Right lobe of liver (tissue), 6 donors: ENCODE measurements around the gene PEX12. TPM values are rescaled to one million over a fixed set of nuclear protein-coding genes. Genes with fewer than 3 reads are reported as not detected.
"Not testable (repeated sequence)": the region's sequence is repeated elsewhere in the genome, so short reads cannot be mapped to it uniquely, and the experiment has no call there.

Experiments used
- ATAC-seq, 4 donors: fragments of 200-7000 bp; cut with Tn5 transposase; one replicate each; pipeline ENCODE4 v1.9.1; 2020; ENCODE audit warnings: mild to moderate bottlenecking in 4 of 4, moderate library complexity in 4 of 4
- DNase-seq, 3 donors: peaks; one replicate each; pipeline ENCODE4 v3.0.0-alpha.2; 2020
- H3K27ac ChIP-seq, 3 donors: fragments of 200-600 bp; one replicate each; pipeline ENCODE4 v1.8.0; 2022
- H3K27me3 ChIP-seq, 2 donors: fragments of 200-600 bp; one replicate each; pipeline ENCODE4 v1.8.0; 2022
- H3K36me3 ChIP-seq, 4 donors: fragments of 200-600 bp; sonication (generic) in 1 of 4; one replicate each; pipeline versions ENCODE4 v1.5.1 to v1.8.0; 2017 to 2022; ENCODE audit warnings: control low read depth in 1 of 4
- H3K4me1 ChIP-seq, 4 donors: fragments of 200-600 bp; sonication (generic) in 1 of 4; one replicate each; pipeline versions ENCODE4 v1.5.1 to v1.8.0; 2017 to 2022; ENCODE audit warnings: control low read depth in 1 of 4
- H3K4me3 ChIP-seq, 3 donors: fragments of 200-600 bp; one replicate each; pipeline ENCODE4 v1.8.0; 2022
- H3K9me3 ChIP-seq, 4 donors: fragments of 200-600 bp; sonication (generic) in 1 of 4; one replicate each; pipeline versions ENCODE4 v1.5.1 to v1.8.0; 2017 to 2022; ENCODE audit warnings: control low read depth in 1 of 4
- POLR2A ChIP-seq: fragments of 450-650 bp; IDR thresholded peaks from one replicate; pipeline ENCODE4 v1.6.1; 2017; ENCODE audit warnings: antibody characterized with exemption, mild to moderate bottlenecking
- WGBS: methylation state at CpG from one replicate; pipeline ENCODE4 v1.1.6; 2018; ENCODE audit warnings: low coverage, low lambda C conversion rate; ENCODE audit not compliant: insufficient coverage; ENCODE audit errors: missing lambda C conversion rate; 5-methylcytosine and 5-hydroxymethylcytosine counted together
- intact Hi-C, 2 donors: fragments of 100-400 bp; cut with DNase I; formaldehyde crosslinking; loops; one replicate each; pipeline versions ENCODE4 v1.11.2 to v1.14.1; 2022
- small RNA-seq, 2 experiments: library from RNA; depleted of rRNA; stranded (forward); fragments of <200 nt; gene quantifications; one replicate each; pipeline ENCODE3, GENCODE V24; 2016
- total RNA-seq, 6 experiments: library from RNA; depleted of rRNA in 2 of 6; stranded (reverse); fragments of >200 nt in 2 of 6; fragmentation: NEBNext Ultra II Directional in 3 of 6; extraction: Animal tissue kit (Norgen Biotek cat#: 25700) in 3 of 6; gene quantifications; one replicate each; pipeline versions ENCODE4 v1.1.0 to v1.2.4, GENCODE V29; 2016 to 2023
- TF ChIP-seq, protein P1 (sequence below), 4 donors: fragments of 200-600 bp in 3 of 4; fragments of 450-650 bp in 1 of 4; IDR thresholded peaks; one replicate each; pipeline versions ENCODE4 v1.5.1 to v1.8.0; 2016 to 2022; ENCODE audit warnings: antibody characterized with exemption in 4 of 4, mild to moderate bottlenecking in 2 of 4
- donor health status: DM: no; HTN: yes; CAD: no.
- donor health status: DM: no; HTN: no; CAD: no.
- donor health status: DM: no; HTN: no; CAD: no.
- donor health status: DM: no; HTN: yes; CAD: no.
- donor health status: DM: no; HTN: yes; CAD: no.

PEX12 gene
- total RNA-seq, 6 experiments from 2014 or later: 2.9 to 6.4 (median 4.3) TPM

GRCh38 chr17:35529866-35530265, 48.5 kb downstream of the PEX12 start:
- no peaks in the 10 kb centered on the region for H3K9me3 ChIP-seq
- no peak for TF ChIP-seq POLR2A
- TF ChIP-seq, protein P1, sequence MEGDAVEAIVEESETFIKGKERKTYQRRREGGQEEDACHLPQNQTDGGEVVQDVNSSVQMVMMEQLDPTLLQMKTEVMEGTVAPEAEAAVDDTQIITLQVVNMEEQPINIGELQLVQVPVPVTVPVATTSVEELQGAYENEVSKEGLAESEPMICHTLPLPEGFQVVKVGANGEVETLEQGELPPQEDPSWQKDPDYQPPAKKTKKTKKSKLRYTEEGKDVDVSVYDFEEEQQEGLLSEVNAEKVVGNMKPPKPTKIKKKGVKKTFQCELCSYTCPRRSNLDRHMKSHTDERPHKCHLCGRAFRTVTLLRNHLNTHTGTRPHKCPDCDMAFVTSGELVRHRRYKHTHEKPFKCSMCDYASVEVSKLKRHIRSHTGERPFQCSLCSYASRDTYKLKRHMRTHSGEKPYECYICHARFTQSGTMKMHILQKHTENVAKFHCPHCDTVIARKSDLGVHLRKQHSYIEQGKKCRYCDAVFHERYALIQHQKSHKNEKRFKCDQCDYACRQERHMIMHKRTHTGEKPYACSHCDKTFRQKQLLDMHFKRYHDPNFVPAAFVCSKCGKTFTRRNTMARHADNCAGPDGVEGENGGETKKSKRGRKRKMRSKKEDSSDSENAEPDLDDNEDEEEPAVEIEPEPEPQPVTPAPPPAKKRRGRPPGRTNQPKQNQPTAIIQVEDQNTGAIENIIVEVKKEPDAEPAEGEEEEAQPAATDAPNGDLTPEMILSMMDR (IDR thresholded peaks at IDR 0.05): no peak

GRCh38 chr17:35529326-35529725, 49.0 kb downstream of the PEX12 start:
- H3K27ac ChIP-seq, DNase-seq, intact Hi-C loops, H3K27me3 ChIP-seq, H3K4me3 ChIP-seq, H3K36me3 ChIP-seq, H3K4me1 ChIP-seq, H3K9me3 ChIP-seq, ATAC-seq: not testable (repeated sequence)
- 80% methylated on average over 1 of the region's 1 CpG for WGBS

More at GRCh38 chr17:35529866-35530265, 48.5 kb downstream of the PEX12 start:
- no peak overlapping the region for H3K27ac ChIP-seq
- intact Hi-C loops: loop anchor here (5.0 to 10.0 kb wide), 2 partner anchors 218 to 355 kb away; no protein-coding TSS in a partner anchor
- H3K4me1 ChIP-seq: peaks cover 0 to 10% (median 4%) of the 10 kb centered on the region in 4 donors
- 59% methylated on average over 5 of the region's 8 CpGs for WGBS
- ATAC-seq: no peak
- DNase-seq: no peak
- no peak overlapping the region for H3K4me3 ChIP-seq
- no peaks in the 10 kb centered on the region for H3K27me3 ChIP-seq
- no peaks in the 10 kb centered on the region for H3K36me3 ChIP-seq

Small RNAs within 50 kb of the gene (small RNA-seq; reads per million reads assigned to genes)
- gene AC004134.1 (0 reads per million in 2 experiments), gene AC015911.1 (0 reads per million in 2 experiments), gene SNORD7 (288 to 300 reads per million in 2 experiments)

Other genes starting within 250 kb of the PEX12 start
- 1 to 10 TPM; 1.4 to 8.9 (median 6.0) TPM for gene SLFN11, start 204.9 kb downstream of the PEX12 start, total RNA-seq
- 1 to 10 TPM in 5 of 6 experiments, under 1 TPM in 1; 0.84 to 3.3 (median 1.6) TPM for gene SLFN12, start 146.1 kb downstream of the PEX12 start, total RNA-seq
- 1 to 10 TPM in 5 of 6 experiments, under 1 TPM in 1; 0.68 to 4.1 (median 1.8) TPM for gene SLFN13, start 129.8 kb downstream of the PEX12 start, total RNA-seq
- gene SLFN12L, start 40.9 kb downstream of the PEX12 start, total RNA-seq: 1 to 10 TPM in 1 of 6 experiments, under 1 TPM in 4, not detected in 1; 0.32 to 2.6 (median 0.69) TPM
- under 1 TPM in 2 of 6 experiments, not detected in 4; 0.12 to 0.42 TPM for gene SLFN14, start 17.8 kb downstream of the PEX12 start, total RNA-seq
- 10 to 100 TPM; 33.8 to 62.7 (median 40.8) TPM for gene AP2B1, start 8.8 kb upstream of the PEX12 start, total RNA-seq
- 1 to 10 TPM in 5 of 6 experiments, under 1 TPM in 1; 0.31 to 2.8 (median 2.3) TPM for gene RASL10B, start 153.1 kb upstream of the PEX12 start, total RNA-seq
- gene GAS2L2, start 174.7 kb upstream of the PEX12 start, total RNA-seq: not detected
- gene C17orf50, start 182.3 kb upstream of the PEX12 start, total RNA-seq: not detected
- under 1 TPM in 3 of 6 experiments, not detected in 3; 0.22 to 0.28 (median 0.25) TPM for gene MMP28, start 217.1 kb upstream of the PEX12 start, total RNA-seq
- 10 to 100 TPM; 41.3 to 75.8 (median 65.4) TPM for gene TAF15, start 230.9 kb upstream of the PEX12 start, total RNA-seq